Adrenal gland (tissue), 5 donors: ENCODE data around the gene THUMPD2.

Experiments used
- POLR2A ChIP-seq, 2 donors: fragments of 450-650 bp; IDR thresholded peaks; one replicate each; pipeline ENCODE4 v1.6.1; 2017; ENCODE audit warnings: antibody characterized with exemption in 2 of 2, mild to moderate bottlenecking in 2 of 2, moderate library complexity in 1 of 2
- TF ChIP-seq, protein P1 (sequence below), 6 experiments: fragments of 450-650 bp in 4 of 6; fragments of 200-600 bp in 2 of 6; sonication (generic) in 1 of 6; IDR thresholded peaks; 1 replicate in 5 of 6; 2 replicates in 1 of 6; pipeline versions ENCODE4 v1.5.1 to v1.8.0; 2016 to 2021; ENCODE audit warnings: antibody characterized with exemption in 6 of 6, mild to moderate bottlenecking in 2 of 6, moderate library complexity in 1 of 6
- donor health status: DM: no; HTN: no; CAD: no.

DNA sequence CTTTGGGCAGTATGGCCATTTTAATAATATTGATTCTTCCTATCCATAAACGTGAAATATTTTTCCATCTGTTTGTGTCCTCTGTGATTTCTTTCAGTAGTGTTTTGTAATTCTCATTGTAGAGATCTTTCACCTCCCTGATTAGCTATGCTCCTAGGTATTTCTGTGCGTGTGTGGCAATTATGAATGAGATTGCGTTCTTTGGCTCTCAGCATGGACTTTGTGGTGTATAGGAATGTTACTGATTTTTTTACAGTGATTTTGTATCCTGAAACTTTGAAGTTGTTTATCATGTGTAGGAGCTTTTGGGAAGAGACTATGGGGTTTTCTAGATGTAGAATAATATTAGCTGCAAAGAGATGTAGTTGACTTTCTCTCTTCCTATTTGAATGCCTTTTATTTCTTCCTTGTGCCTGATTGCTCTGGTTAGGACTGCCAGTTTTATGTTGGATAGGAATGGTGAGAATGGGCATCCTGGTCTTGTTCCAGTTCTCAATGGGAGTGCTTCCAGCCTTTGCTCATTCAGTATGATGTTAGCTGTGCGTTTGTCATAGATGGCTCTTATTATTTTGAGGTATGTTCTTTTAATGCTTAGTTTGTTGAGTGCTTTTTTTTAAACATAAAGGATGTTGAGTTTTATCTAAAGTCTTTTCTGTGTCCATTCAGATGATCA lies 27.0 kb upstream of the THUMPD2 start:
- TF ChIP-seq, protein P1, sequence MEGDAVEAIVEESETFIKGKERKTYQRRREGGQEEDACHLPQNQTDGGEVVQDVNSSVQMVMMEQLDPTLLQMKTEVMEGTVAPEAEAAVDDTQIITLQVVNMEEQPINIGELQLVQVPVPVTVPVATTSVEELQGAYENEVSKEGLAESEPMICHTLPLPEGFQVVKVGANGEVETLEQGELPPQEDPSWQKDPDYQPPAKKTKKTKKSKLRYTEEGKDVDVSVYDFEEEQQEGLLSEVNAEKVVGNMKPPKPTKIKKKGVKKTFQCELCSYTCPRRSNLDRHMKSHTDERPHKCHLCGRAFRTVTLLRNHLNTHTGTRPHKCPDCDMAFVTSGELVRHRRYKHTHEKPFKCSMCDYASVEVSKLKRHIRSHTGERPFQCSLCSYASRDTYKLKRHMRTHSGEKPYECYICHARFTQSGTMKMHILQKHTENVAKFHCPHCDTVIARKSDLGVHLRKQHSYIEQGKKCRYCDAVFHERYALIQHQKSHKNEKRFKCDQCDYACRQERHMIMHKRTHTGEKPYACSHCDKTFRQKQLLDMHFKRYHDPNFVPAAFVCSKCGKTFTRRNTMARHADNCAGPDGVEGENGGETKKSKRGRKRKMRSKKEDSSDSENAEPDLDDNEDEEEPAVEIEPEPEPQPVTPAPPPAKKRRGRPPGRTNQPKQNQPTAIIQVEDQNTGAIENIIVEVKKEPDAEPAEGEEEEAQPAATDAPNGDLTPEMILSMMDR (IDR thresholded peaks at IDR 0.05), result no peak
- no peak for TF ChIP-seq POLR2A (IDR thresholded peaks at IDR 0.05)
